ENCODE results near the gene SMTNL1.

The SMTNL1 gene

GRCh38 chr11:57545883-57546282, 8.5 kb downstream of the SMTNL1 start:
- TF ChIP-seq CTCF (conservative IDR thresholded peaks at IDR 0.05; ENCODE audit: low read depth, low read length) = no peak
- DNase-seq (ENCODE audit: low read depth) = no peak
- H3K4me3 ChIP-seq (ENCODE audit: low read depth, low read length) = no peak overlapping the region

GRCh38 chr11:57546451-57546850, 9.1 kb downstream of the SMTNL1 start:
- H3K4me3 ChIP-seq (ENCODE audit: low read depth, low read length) = no peak overlapping the region

GRCh38 chr11:57546869-57547475, 9.6 kb downstream of the SMTNL1 start:
- peak; percentile 63 for DNase-seq (ENCODE audit: low read depth)
- TF ChIP-seq CTCF (conservative IDR thresholded peaks at IDR 0.05; ENCODE audit: low read depth, low read length) = peak; percentile 33
- no peak overlapping the region for H3K4me3 ChIP-seq (ENCODE audit: low read depth, low read length)

More at GRCh38 chr11:57546451-57546850, 9.1 kb downstream of the SMTNL1 start:
- TF ChIP-seq CTCF (conservative IDR thresholded peaks at IDR 0.05; ENCODE audit: low read depth, low read length) = no peak
- no peak for DNase-seq (ENCODE audit: low read depth)

- no peak for DNase-seq (ENCODE audit: low read depth)
- no peak overlapping the region for H3K4me3 ChIP-seq (ENCODE audit: low read depth, low read length)
- no peak for TF ChIP-seq CTCF (conservative IDR thresholded peaks at IDR 0.05; ENCODE audit: low read depth, low read length)
These were observed 10.5 kb downstream of the SMTNL1 start for GRCh38 chr11:57547854-57548377.

- H3K4me3 ChIP-seq (ENCODE audit: low read depth, low read length) = no peak overlapping the region
- no peak for TF ChIP-seq CTCF (conservative IDR thresholded peaks at IDR 0.05; ENCODE audit: low read depth, low read length)
- DNase-seq (ENCODE audit: low read depth) = no peak
These were observed 12.6 kb downstream of the SMTNL1 start for GRCh38 chr11:57549983-57550382.

GRCh38 chr11:57551941-57552340, 14.5 kb downstream of the SMTNL1 start:
- H3K4me3 ChIP-seq (ENCODE audit: low read depth, low read length) = no peak overlapping the region
- TF ChIP-seq CTCF (conservative IDR thresholded peaks at IDR 0.05; ENCODE audit: low read depth, low read length) = no peak
- no peak for DNase-seq (ENCODE audit: low read depth)

- no peak for TF ChIP-seq CTCF (conservative IDR thresholded peaks at IDR 0.05; ENCODE audit: low read depth, low read length)
- no peak for DNase-seq (ENCODE audit: low read depth)
These were observed 15.1 kb downstream of the SMTNL1 start for GRCh38 chr11:57552479-57552878.

More at GRCh38 chr11:57552479-57552878, 15.1 kb downstream of the SMTNL1 start:
- no peak overlapping the region for H3K4me3 ChIP-seq (ENCODE audit: low read depth, low read length)
